Measurements from ENCODE around the gene R3HDM2. TPM values are rescaled to one million over a fixed set of nuclear protein-coding genes. Genes with fewer than 3 reads are reported as not detected.

Gene R3HDM2
- total and polyA plus RNA-seq, 2 of the 13 experiments (the other 11 are each of a cell fraction or from before 2014, with no cell fraction given) = 11.1 to 23.5 TPM

DNA sequence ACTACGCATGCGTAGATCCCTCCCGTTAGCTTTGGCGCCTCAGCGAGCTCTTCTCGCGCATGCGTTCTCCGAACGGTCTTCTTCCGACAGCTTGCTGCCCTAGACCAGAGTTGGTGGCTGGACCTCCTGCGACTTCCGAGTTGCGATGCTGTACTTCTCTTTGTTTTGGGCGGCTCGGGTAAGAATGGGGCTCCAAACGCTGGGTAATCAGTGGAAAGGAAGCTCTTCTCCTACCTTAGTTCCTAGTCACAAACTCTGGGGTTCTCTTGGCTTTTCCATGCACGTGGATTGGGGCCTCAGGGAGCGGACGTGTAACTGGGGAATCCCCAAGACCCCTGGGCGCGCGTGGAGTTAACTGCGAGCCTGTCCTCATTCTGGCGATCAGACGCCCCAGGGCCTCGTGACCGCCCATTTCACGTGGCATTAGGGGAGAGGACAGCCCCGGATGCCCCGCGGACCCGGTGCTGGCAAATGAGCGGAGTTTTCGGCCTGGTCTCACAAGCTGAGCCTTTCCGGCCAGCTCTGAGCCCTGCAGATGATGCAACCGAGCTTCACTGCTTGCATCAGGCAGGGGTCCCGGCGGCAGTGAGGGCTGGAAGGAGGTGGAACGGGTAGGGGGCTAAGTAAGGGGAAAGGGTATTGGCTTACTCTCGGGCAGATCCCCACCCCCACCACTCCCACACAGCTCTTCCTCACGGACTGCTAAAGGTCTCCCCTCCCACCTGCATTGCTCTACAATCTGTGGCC lies 201.0 kb downstream of the R3HDM2 start, which contains the start of gene SHMT2 (continued):
- TF ChIP-seq CCAR2 (optimal IDR thresholded peaks at IDR 0.05; ENCODE audit: low read depth, low read length) (no peak), DR1 (CRISPR knock-in tag; IDR thresholded peaks at IDR 0.05) (peak; percentile 9; the same call in 1 of the 2 replicates), SRY (CRISPR knock-in tag; IDR thresholded peaks at IDR 0.05) (no peak; the same call in 1 of the 2 replicates), PITX1 (CRISPR knock-in tag; IDR thresholded peaks at IDR 0.05) (peak; percentile 67), KMT2B (CRISPR knock-in tag; IDR thresholded peaks at IDR 0.05) (no peak), KDM3A (CRISPR knock-in tag; IDR thresholded peaks at IDR 0.05; ENCODE audit: low read depth) (no peak), SRSF4 (IDR thresholded peaks at IDR 0.05; ENCODE audit: low read depth, low read length, poor library complexity, severe bottlenecking) (no peak), NFE2L1 (CRISPR knock-in tag; IDR thresholded peaks at IDR 0.05; ENCODE audit: borderline replicate concordance) (no peak), ZNF501 (CRISPR knock-in tag; IDR thresholded peaks at IDR 0.05) (no peak; the same call in 1 of the 2 replicates), TFE3 (CRISPR knock-in tag; IDR thresholded peaks at IDR 0.05) (peak; percentile 79), ZNF569 (CRISPR knock-in tag; IDR thresholded peaks at IDR 0.05; ENCODE audit: borderline replicate concordance) (no peak), ZNF543 (CRISPR knock-in tag; IDR thresholded peaks at IDR 0.05) (no peak), SIN3A (IDR thresholded peaks at IDR 0.05; ENCODE audit: borderline replicate concordance, low read depth, low read length) (peak; percentile 35; the same call in 1 of the 2 replicates), TRIM22 (IDR thresholded peaks at IDR 0.05) (no peak), ZNF24 (IDR thresholded peaks at IDR 0.05) (no peak), ZNF337 (CRISPR knock-in tag; IDR thresholded peaks at IDR 0.05; ENCODE audit: borderline replicate concordance, low read depth) (peak; percentile 36; the same call in 1 of the 2 replicates), RBM39 (IDR thresholded peaks at IDR 0.05; ENCODE audit: low read depth, low read length, poor library complexity, severe bottlenecking) (peak; percentile 38), MTA1 (CRISPR knock-in tag; IDR thresholded peaks at IDR 0.05; ENCODE audit: borderline replicate concordance) (peak; percentile 60; the same call in 1 of the 2 replicates), ZZZ3 (CRISPR knock-in tag; IDR thresholded peaks at IDR 0.05; ENCODE audit: borderline replicate concordance) (no peak)
- TF ChIP-seq, protein P1, sequence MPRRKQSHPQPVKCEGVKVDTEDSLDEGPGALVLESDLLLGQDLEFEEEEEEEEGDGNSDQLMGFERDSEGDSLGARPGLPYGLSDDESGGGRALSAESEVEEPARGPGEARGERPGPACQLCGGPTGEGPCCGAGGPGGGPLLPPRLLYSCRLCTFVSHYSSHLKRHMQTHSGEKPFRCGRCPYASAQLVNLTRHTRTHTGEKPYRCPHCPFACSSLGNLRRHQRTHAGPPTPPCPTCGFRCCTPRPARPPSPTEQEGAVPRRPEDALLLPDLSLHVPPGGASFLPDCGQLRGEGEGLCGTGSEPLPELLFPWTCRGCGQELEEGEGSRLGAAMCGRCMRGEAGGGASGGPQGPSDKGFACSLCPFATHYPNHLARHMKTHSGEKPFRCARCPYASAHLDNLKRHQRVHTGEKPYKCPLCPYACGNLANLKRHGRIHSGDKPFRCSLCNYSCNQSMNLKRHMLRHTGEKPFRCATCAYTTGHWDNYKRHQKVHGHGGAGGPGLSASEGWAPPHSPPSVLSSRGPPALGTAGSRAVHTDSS (CRISPR knock-in tag; conservative IDR thresholded peaks at IDR 0.05) = no peak
- TF ChIP-seq, protein P2, sequence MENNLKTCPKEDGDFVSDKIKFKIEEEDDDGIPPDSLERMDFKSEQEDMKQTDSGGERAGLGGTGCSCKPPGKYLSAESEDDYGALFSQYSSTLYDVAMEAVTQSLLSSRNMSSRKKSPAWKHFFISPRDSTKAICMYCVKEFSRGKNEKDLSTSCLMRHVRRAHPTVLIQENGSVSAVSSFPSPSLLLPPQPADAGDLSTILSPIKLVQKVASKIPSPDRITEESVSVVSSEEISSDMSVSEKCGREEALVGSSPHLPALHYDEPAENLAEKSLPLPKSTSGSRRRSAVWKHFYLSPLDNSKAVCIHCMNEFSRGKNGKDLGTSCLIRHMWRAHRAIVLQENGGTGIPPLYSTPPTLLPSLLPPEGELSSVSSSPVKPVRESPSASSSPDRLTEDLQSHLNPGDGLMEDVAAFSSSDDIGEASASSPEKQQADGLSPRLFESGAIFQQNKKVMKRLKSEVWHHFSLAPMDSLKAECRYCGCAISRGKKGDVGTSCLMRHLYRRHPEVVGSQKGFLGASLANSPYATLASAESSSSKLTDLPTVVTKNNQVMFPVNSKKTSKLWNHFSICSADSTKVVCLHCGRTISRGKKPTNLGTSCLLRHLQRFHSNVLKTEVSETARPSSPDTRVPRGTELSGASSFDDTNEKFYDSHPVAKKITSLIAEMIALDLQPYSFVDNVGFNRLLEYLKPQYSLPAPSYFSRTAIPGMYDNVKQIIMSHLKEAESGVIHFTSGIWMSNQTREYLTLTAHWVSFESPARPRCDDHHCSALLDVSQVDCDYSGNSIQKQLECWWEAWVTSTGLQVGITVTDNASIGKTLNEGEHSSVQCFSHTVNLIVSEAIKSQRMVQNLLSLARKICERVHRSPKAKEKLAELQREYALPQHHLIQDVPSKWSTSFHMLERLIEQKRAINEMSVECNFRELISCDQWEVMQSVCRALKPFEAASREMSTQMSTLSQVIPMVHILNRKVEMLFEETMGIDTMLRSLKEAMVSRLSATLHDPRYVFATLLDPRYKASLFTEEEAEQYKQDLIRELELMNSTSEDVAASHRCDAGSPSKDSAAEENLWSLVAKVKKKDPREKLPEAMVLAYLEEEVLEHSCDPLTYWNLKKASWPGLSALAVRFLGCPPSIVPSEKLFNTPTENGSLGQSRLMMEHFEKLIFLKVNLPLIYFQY (CRISPR knock-in tag; IDR thresholded peaks at IDR 0.05; ENCODE audit: borderline replicate concordance) = 0 out of 2 replicates have a peak, but pooled peaks have one; percentile 25
